SK-N-SH (cell line): Measurements from ENCODE around the gene CCKAR.

Experiments
- CTCF ChIP-seq: fragments of 200-600 bp; sonication (generic); IDR thresholded peaks from 2 replicates; pipeline ENCODE4 v1.6.1; 2017; ENCODE audit warnings: antibody characterized with exemption, mild to moderate bottlenecking, moderate library complexity
- EP300 ChIP-seq, 2 experiments: IDR thresholded peaks; 2 replicates each; pipeline versions ENCODE4 v1.4.0 to v1.6.1; 2012; ENCODE audit warnings: borderline replicate concordance in 1 of 2, low read depth in 1 of 2, low read length in 1 of 2
- EZH2phosphoT487 ChIP-seq: fragments of 200-600 bp; sonication (generic); IDR thresholded peaks from 2 replicates; pipeline ENCODE4 v1.6.1; 2017; ENCODE audit warnings: low read depth, mixed run types, mild to moderate bottlenecking, antibody characterized with exemption, moderate library complexity, borderline replicate concordance
- MEF2A ChIP-seq: IDR thresholded peaks from 2 replicates; pipeline ENCODE4 v1.4.0; 2012; ENCODE audit warnings: low read depth, borderline replicate concordance
- POLR2AphosphoS5 ChIP-seq: IDR thresholded peaks from 2 replicates; pipeline ENCODE4 v1.6.1; 2012; ENCODE audit warnings: low read depth, low read length

- TF ChIP-seq CTCF (no peak), EZH2phosphoT487 (no peak), POLR2AphosphoS5 (no peak), EP300 (IDR thresholded peaks at IDR 0.05; ENCODE audit: borderline replicate concordance in 1 of 2, low read depth in 1 of 2, low read length in 1 of 2) (no peak), MEF2A (no peak)
Measured at GRCh38 chr4:26468283-26468949, 21.9 kb downstream of the CCKAR start.
